GM04504 (cell line): Measurements from ENCODE around the gene SNX8.
"Not testable (repeated sequence)": the region's sequence is repeated elsewhere in the genome, so short reads cannot be mapped to it uniquely, and the experiment has no call there.

Source experiments
- DNase-seq: peaks from one replicate; pipeline ENCODE4 v3.0.0-alpha.2; 2012; ENCODE audit warnings: low read depth

The SNX8 gene

GRCh38 chr7:2325162-2325561, 10.9 kb upstream of the SNX8 start:
- DNase-seq: no peak

GRCh38 chr7:2321020-2321419, 6.8 kb upstream of the SNX8 start:
- DNase-seq: no peak

GRCh38 chr7:2317556-2318293, 3.5 kb upstream of the SNX8 start:
- no peak for DNase-seq

GRCh38 chr7:2316578-2316977, 2.3 kb upstream of the SNX8 start:
- DNase-seq: no peak

DNA sequence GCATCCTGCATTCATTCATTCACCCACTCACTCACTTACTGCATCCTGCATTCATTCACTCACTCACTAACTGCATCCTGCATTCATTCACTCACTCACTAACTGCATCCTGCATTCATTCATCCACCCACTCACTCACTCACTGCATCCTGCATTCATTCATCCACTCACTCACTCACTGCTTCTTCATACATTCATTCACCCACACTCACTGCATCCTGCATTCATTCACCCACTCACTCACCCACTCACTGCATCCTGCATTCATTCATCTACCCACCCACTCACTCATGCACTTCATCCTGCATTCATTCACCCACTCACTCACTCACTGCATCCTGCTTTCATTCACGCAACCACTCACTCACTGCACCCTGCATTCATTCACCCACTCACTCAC, 1.5 kb upstream of the SNX8 start:
- no peak for DNase-seq

GRCh38 chr7:2314956-2315530, 802 bp upstream of the SNX8 start:
- not testable (repeated sequence) for DNase-seq

DNA sequence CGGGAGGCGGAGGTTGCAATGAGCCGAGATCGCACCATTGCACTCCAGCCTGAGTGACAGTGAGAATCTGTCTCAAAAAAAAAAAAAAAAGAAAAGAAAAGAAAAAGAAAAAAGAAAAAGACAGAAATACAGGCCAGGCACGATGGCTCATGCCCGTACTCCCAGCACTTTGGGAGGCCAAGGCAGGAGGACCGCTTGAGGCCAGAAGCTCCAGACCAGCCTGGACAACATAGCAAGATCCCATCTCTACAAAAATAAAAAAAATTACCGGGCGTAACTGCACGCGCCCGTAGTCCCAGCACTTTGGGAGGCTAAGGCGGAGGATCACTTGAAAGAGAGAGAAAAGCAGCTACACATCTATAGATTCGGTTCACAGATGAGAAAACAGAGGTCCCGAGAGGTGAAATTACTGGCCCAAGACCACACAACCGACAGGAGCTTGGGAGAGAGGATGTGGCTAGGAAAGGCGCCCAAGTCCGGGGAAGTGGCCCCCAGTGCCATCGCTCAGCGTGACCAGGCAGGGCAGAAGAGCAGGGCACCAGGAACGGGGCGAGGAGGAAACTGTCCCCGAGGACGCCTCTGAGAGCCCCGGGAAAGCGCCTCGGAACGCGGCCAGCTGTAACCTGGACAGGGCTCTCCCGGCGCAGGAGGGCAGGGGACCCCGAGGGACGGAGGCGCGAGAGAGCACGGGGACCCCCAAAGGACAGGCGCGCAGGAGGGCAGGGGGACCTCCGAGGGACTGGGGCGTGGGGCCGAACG, 612 bp downstream of the SNX8 start:
- no peak for DNase-seq

DNA sequence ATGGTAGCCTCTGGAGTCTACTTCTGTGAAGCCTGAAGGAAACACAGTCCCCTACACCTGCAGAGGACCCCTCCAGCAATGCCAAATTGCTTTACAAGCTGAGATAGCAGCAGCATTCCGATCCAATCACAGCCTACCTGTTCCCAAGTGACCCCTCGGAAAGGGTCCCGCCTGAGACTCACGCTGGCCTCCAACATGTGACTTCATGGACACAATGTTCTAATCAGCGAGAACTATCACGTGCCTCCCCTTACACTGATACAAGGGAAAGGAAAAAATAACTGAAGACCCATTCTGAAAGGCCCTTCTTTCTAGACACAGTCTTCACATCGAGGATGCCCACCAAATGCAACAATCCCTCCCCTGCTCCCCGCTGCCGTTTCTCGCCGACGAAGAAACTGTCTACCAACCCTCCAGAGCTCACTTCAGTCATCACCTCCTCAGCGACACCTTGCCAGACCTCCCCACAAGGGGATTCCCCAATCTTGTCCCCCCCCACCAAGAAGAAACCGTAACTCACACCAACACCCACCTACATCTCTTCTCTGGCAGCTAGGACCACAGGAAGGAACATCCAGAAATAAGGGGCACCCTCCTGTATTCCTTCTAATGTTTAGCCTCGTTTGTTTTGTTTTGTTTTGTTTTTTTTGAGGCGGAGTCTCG, 1.8 kb downstream of the SNX8 start:
- DNase-seq: no peak

DNA sequence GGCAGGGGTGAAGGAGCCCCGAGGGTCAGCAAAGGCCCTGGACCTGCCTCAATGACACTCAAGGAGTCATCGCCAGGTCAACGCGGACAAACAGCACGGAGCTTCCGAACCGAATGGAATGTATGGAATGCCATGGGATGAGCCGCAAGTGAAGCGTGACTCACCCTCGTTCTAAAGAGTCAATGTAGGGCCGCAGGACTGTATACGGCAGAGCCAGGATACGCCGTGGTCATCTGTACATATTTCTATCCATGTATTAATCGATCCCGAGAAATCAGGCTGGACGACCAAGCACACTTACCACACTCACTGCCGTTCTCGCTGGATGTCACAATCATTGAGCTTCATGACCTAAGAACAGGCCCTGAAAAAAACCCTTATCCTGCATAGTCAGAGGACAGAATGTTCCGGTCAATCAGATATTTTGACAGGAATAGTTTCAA, 4.3 kb downstream of the SNX8 start:
- no peak for DNase-seq

DNA sequence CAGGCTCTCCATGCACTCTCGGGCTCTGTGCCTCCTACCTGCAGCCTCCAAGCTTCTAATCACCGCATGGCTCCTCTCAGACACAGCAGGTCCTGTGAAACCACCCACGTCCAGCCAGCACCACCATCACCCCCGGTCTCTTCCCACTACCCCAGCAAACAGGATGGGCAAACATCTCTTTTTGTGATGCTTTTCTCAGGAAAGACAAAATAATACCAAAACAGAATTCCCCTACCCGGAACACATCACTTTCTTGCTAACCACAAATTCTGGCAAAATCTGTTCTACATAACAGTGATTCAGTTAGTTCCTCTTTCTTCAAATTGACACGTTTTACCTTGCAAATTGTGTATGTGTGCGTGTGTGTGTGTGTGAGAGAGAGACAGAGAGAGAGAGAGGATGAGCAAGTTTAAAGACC, 6.5 kb downstream of the SNX8 start:
- no peak for DNase-seq

GRCh38 chr7:2306688-2307087, 7.6 kb downstream of the SNX8 start:
- DNase-seq: no peak

DNA sequence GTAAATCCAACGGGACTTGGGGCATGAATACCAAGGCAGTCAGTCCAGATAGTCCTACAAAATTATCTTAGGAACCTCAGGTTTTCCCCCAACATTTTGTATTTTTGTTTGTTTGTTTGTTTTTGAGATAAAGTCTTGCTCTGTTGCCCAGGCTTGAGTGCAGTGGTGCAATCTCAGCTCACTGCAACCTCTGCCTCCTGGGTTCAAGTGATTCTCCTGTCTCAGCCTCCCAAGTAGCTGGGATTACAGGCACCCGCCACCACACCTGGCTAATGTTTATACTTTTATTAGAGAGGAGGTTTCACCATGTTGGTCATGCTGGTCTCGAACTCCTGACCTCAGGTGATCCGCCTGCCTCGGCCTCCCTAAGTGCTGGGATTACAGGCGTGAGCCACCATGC, 9.0 kb downstream of the SNX8 start:
- not testable (repeated sequence) for DNase-seq

- not testable (repeated sequence) for DNase-seq
Measured at GRCh38 chr7:2303520-2303919, 10.7 kb downstream of the SNX8 start.

DNA sequence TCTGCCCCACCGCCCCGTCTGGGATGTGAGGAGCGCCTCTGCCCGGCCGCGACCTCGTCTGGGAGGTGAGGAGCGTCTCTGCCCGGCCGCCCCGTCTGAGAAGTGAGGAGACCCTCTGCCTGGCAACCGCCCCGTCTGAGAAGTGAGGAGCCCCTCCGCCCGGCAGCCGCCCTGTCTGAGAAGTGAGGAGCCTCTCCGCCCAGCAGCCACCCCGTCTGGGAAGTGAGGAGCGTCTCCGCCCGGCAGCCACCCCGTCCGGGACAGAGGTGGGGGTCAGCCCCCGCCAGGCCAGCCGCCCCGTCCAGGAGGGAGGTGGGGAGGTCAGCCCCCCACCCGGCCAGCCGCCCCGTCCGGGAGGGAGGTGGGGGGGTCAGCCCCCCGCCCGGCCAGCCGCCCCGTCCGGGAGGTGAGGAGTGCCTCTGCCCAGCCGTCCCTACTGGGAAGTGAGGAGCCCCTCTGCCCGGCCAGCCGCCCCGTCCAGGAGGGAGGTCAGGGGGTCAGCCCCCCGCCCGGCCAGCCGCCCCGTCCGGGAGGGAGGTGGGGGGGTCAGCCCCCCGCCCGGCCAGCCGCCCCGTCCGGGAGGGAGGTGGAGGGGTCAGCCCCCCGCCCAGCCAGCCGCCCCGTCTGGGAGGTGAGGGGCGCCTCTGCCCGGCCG, 11.4 kb downstream of the SNX8 start:
- not testable (repeated sequence) for DNase-seq

DNA sequence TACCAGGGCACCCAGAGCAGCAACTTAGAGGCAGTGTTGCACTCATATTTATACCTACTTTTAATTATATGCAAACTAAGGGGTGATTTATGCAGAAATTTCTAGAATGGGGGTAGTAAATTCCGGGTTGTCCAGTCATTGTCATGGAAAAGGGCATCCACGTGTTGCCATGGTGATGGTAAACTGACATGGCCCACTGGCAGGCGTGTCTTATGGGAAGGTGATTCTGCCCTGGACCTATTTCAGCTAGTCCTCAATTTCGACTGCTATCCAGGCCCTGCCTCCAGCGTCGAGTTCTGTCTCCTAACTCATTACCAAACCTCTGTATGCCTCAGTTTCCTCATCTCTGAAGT, 12.8 kb downstream of the SNX8 start:
- no peak for DNase-seq

DNA sequence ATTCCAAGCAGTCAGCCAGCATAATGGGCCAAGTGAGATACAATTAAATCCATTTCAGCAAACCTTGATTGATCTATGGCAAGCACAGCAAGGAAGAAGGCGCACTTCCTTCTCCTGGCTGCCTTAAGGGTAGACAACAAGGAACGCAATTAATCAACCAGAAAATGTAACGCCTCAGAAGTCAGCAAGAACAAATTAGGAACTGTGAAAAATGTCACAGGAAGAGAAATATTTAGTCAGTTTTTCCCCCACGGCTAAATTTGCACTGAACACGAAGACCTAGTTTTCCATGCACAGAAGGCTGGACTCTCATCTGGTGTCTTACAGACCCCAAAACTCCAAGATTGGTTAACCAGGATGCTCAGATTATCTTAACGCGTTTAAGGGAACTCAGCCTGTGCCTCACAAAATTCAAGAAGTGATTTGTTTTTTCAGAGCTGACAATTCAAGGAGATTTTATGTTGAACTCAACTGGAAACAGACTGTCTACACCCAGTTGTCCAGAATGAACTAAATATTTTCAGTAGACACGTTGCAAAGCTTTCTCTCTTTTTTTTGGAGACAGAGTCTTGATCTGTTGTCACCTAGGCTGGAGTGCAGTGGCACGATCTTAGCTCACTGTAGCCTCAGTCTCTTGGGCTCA, 14.2 kb downstream of the SNX8 start:
- DNase-seq: no peak

DNA sequence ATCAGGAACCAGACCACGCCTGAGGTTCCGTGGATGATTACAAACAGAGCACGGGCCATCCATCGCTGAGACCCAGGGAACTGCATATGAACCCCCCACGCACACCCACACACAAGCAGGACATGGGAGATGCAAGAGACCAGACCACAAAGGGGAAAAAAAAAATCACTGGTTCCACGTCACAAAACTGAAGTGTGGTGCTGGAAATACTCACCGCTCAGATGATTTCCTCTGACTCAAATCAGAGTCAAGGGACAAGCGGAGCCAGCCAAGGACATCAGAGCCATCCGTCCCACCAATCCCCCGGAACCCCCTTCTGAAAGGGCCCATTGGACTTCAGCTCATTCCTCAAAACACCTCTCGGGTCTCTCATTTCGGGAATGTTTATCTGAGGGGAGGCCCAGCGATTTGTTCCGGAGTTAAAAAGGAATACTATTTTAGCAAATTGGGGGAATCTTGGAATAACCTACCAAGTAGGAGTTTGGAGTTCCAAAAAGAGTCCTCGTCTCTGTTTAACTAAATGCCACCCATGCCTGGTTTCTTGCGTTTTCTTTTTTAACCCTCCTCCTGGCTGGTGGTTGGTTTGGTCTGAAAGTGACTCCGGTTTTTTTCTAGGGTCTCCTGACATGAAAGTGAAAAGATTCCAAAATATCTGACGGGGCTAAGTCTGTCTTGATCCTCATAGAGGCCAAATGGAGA, 15.0 kb downstream of the SNX8 start:
- peak; percentile 82 for DNase-seq

GRCh38 chr7:2296832-2297231, 17.4 kb downstream of the SNX8 start:
- no peak for DNase-seq

GRCh38 chr7:2295936-2296620, 18.2 kb downstream of the SNX8 start:
- no peak for DNase-seq

- DNase-seq: no peak
Measured at GRCh38 chr7:2290877-2291276, 23.4 kb downstream of the SNX8 start.
